GM21390 (cell line): ENCODE data around the gene TLR7.

Experiments used
- ATAC-seq: cut with Tn5 transposase; IDR thresholded peaks from one replicate; pipeline ENCODE4 v1.9.1; 2021; ENCODE audit not compliant: unreplicated experiment

TLR7 gene

DNA sequence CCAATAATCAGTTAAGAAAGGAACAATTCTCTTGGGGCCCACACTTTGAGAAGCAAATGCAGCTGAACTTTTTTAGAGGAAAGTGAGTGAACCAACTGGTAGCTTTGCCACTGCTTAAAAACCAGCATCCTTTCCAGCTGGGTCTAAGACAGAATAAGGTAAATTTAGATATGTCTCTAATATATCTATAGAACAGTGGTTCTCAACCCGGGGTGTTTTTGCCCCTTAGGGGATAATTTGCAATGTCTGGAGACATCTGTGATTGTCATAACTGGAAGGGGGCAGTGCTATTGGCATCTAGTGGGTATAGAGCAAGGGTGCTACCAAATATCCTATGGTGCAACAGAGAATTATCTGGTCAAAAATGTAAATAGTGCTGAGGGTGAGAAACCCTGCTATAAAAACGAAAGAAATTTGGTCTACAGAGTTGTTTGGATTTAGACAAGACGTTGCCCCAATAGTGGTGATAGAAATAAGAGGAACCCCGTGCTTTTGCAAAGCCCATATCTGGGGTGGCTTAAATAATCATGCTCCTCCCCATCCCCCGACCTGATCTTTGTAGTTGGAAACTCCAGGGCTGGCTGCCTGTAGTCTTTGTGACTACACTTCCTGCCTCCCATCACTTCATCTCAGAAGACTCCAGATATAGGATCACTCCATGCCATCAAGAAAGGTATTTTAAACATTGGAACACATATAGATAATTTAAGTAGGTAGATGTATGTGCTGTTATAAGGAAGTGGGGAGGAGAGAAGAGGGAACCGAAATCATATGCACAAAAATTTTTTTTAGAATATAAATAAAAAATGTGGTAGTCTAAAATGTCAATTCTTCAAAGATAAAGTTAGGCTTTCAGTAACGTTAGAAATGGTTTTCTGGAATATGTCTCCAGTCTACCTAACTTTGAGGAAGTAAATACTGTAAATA lies at the start of gene TLR7:
TSS of gene TLR7 (plus strand) at position 622 of the 927 bp plus-strand sequence. CDS start 507 bp downstream, outside the sequence.
- ATAC-seq: peak; percentile 51

- ATAC-seq: no peak
Measured at GRCh38 chrX:12817528-12817927, 49.3 kb upstream of the TLR7 start.

DNA sequence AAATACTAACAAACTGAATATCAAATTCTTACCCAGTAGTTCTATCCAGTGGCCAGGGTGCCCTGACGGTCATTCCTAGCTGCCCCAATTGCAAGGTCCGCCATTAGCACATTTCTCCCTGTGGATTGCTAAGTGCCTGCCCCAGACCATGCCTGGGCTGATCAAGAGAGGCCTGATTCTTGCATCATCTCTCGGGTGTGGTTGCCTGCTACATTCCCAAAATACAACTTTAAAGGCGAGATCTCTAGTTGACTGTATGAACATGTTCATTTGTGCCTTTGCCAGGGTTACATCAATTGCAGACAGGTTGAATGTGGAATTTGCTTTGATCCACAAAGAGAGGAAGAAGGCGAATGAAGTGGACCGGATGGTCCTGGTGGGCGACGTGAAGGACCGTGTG lies 47.6 kb upstream of the TLR7 start:
- ATAC-seq: no peak

GRCh38 chrX:12820737-12821136 lies 46.1 kb upstream of the TLR7 start:
- no peak for ATAC-seq

DNA sequence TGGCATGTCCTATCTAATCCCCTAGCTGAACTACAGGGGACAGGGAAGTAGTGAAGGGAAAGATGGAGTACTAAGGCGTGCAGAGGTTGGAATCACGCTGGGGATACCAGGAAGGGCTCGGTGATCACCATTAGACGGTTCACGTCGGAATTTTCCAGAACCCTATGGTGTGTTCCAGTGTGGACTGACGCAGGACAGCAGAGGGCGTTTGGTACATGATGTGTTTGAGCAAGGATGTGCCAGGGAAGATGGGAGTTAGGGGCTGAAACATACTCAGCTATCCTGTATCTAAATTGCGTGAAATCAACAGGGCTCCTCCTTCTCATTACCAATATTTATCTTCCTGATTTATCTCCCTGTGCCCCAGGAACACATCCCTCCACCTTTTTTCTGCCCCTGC lies 41.9 kb upstream of the TLR7 start:
- ATAC-seq: no peak

DNA sequence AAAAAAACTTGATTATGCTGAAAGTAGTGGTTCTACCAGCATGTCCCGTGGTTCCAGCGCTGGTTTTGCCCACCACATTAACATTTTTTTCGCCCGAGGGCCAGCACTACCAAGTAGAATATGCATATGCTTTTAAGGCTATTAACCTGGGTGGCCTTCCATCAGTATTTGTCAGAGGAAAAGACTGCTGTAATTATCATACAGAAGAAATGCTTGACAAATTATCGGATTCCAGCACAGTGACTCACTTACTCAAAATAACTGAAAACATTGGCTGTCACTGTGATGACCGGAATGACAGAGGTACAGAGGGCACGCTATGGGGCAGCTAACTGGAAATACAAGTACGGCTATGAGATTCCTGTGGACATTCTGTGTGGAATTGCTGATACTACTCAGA lies 41.1 kb upstream of the TLR7 start:
- no peak for ATAC-seq

DNA sequence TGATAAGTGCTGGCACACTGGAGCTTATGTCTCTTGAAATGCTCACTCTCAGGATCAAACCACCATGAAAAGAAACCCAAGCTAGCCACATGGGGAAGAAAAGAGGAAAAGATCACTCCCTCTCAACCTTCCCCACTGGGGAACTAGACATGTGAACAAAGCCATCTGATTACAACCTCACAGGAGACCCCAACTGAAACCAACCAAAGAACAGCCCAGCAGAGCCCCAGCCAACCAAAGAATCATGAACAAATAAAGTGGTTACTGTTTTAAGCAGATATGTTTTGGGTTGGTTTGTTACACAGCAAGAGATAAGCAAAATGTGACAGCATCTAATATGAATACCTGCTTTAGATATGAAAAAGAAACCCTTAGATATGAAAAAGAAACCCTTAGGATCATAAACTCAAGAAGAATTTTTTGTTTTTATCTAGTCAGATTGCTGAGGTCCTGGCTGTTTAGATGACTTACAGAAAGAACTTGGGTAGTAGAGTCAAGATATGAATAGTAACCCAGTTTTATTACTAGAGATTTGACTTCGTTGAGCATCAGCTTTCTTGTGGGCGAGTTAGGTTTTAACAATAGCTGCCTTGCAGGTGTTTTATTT lies 23.7 kb upstream of the TLR7 start:
- ATAC-seq: no peak

- peak; percentile 96 for ATAC-seq
Measured at GRCh38 chrX:12843668-12844279, 23.1 kb upstream of the TLR7 start.

DNA sequence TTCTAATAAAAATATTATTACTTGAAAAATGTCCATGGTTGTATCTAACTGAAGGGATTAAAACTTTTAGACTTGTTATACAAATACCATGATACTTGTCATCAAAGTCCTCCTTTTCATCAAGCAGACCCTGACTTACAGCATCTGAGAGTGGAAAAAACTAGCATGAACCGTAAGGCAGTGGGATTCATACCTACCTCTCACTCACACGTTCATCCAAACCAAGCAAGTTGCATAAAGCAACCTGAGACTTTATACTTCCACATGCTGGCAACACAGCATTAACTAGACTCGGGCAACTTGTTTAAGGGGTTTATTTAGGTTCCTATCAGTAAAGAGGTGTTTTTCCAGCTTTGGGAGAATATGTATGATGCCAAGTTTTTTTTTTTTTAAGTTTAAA lies 22.6 kb upstream of the TLR7 start:
- peak; percentile 34 for ATAC-seq

DNA sequence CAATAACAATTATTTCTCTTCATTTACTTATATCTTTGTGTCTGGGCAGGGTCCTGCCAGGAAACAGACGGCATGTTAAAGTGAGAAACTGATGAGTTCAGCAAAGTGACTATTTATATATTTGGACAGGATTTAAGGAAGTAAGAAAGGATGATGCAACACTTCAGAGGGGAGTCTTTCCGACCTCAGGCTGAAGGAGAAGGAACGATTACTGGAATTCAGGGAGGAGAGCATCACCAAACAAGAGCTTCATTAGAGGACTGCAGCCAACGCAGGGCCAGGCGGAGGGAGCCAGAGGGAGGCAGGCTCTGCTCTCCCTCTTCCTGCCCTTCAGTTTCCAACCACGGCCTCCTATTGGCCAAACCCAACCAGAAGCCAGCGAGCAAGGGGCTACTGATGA lies 1.5 kb upstream of the TLR7 start:
- no peak for ATAC-seq

DNA sequence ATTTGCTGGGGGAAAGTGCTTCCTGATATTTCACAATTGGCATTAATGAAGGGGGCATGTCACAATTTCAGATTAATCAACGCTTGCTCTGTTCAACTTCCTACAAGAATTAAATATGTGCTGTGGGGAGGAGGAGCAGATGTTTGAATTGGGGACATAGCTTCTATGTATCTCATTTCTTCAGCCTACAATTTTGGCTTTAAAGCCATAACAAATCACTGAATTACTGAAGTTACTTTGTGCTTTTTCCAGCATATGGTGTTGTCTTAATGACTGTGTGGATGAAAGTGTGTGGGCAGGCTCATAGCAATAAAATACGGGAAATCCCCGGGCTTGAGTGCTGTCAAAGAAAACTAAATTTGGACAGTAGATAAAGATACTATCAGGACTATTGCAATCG lies 813 bp downstream of the TLR7 start:
- ATAC-seq: no peak

- ATAC-seq: peak; percentile 52
Measured at GRCh38 chrX:12868747-12869146, 1.9 kb downstream of the TLR7 start.

DNA sequence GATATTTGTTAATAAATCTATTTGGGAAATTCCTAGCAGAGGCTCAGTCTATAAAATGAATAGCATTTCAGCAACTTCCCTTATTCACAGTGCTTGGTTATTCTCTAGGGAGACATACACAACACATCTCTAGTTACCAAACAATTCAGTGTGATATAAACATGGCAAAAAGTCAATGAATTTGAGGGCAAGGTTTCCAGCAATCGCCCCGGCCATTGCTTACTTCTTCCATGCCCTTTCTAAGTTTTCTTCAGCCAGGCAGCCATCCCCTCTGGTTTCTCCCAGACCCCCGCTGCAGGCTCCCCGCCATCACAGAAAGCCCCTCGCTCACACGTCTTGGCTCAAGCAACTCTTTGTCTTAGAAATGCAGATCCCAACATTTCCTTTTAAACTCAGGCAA lies 4.4 kb downstream of the TLR7 start:
- ATAC-seq: no peak

DNA sequence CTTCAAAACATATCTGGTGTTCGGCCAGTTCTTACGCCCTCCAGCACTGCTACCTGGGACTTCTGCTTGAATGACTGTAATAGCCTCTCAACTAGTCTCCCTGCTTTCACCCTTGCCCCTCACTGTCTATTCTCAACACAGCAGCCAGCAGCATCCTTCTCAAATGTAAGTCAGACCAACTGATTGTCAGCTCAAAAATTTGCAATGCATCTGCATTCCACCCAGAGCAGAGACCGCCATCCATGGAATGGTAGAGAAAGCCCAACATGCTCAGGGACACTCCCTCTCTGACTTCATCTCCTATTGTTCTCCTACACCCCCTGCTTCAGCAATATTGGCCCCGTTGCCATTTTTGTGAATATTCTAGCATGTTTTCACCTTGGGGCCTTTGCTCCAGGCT lies 5.9 kb downstream of the TLR7 start:
- no peak for ATAC-seq

GRCh38 chrX:12874581-12874980 lies 7.7 kb downstream of the TLR7 start:
- no peak for ATAC-seq

DNA sequence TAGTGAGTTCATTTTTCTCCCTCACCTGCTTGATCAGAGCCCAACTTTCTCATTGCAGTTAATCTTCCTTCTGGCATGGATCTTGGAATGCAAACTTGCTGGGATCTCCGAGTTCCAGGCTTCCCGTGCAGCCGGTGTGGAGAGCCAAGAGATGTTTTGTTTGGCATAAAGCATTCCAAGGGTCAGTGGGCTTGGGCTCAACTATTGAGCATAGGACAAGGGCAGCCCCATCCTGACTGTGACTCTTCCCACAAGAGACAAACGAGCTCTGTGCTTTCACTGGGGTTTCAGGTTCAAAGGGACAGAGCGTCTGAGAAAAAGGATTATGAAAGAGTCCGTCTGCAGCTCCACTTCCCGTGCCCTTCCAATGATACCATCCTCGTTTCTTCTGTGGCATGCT lies 10.5 kb downstream of the TLR7 start:
- no peak for ATAC-seq

GRCh38 chrX:12878536-12878935 lies 11.7 kb downstream of the TLR7 start:
- no peak for ATAC-seq

GRCh38 chrX:12881914-12882313 lies 15.0 kb downstream of the TLR7 start:
- no peak for ATAC-seq

DNA sequence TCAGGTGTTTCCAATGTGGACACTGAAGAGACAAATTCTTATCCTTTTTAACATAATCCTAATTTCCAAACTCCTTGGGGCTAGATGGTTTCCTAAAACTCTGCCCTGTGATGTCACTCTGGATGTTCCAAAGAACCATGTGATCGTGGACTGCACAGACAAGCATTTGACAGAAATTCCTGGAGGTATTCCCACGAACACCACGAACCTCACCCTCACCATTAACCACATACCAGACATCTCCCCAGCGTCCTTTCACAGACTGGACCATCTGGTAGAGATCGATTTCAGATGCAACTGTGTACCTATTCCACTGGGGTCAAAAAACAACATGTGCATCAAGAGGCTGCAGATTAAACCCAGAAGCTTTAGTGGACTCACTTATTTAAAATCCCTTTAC lies 18.6 kb downstream of the TLR7 start:
- ATAC-seq: no peak

GRCh38 chrX:12886545-12886944 lies 19.7 kb downstream of the TLR7 start:
- no peak for ATAC-seq

- no peak for ATAC-seq
Measured at GRCh38 chrX:12887141-12887540, 20.3 kb downstream of the TLR7 start.

- ATAC-seq: no peak
Measured at GRCh38 chrX:12887767-12888166, 20.9 kb downstream of the TLR7 start.
